Trophoblast cell (in vitro differentiated cells and primary cell): ENCODE measurements around the gene LRP2.

ENCODE experiments used
- DNase-seq, 2 donors: peaks; one replicate each; pipeline ENCODE4 v3.0.0-alpha.2; 2016
- H2AFZ ChIP-seq: 2 replicates; pipeline ENCODE4 v1.6.1; 2013; ENCODE audit warnings: low read length, moderate library complexity, mild to moderate bottlenecking; ENCODE audit not compliant: insufficient read depth, poor library complexity
- H2AK5ac ChIP-seq: 2 replicates; pipeline ENCODE4 v1.6.1; 2013; ENCODE audit warnings: mild to moderate bottlenecking, low read length
- H2BK120ac ChIP-seq: 2 replicates; pipeline ENCODE4 v1.6.1; 2013; ENCODE audit warnings: low read length, mild to moderate bottlenecking, moderate library complexity; ENCODE audit not compliant: insufficient read depth, poor library complexity
- H2BK12ac ChIP-seq: 2 replicates; pipeline ENCODE4 v1.6.1; 2013; ENCODE audit warnings: mild to moderate bottlenecking, low read length, moderate library complexity
- H2BK5ac ChIP-seq: 2 replicates; pipeline ENCODE4 v1.6.1; 2013; ENCODE audit warnings: low read length, low read depth, moderate library complexity, mild to moderate bottlenecking; ENCODE audit not compliant: poor library complexity
- H3K14ac ChIP-seq: 2 replicates; pipeline ENCODE4 v1.6.1; 2013; ENCODE audit warnings: mild to moderate bottlenecking, low read length
- H3K18ac ChIP-seq: 2 replicates; pipeline ENCODE4 v1.6.1; 2013; ENCODE audit warnings: mild to moderate bottlenecking, low read length
- H3K23ac ChIP-seq: 2 replicates; pipeline ENCODE4 v1.6.1; 2013; ENCODE audit warnings: low read length
- H3K27ac ChIP-seq: 2 replicates; pipeline ENCODE4 v1.5.1; 2013; ENCODE audit warnings: low read depth, mild to moderate bottlenecking, inconsistent platforms, low read length, moderate library complexity
- H3K27me3 ChIP-seq: 2 replicates; pipeline ENCODE4 v1.6.1; 2013; ENCODE audit warnings: inconsistent platforms, mild to moderate bottlenecking, low read length, moderate library complexity; ENCODE audit not compliant: insufficient read depth
- H3K36me3 ChIP-seq, 2 experiments: 1 replicate in 1 of 2; 2 replicates in 1 of 2; pipeline ENCODE4 v1.6.1; 2013; ENCODE audit warnings: low read length in 2 of 2, mild to moderate bottlenecking in 2 of 2, moderate library complexity in 1 of 2; ENCODE audit not compliant: insufficient read depth in 2 of 2, control insufficient read depth in 1 of 2
- H3K4ac ChIP-seq: 2 replicates; pipeline ENCODE4 v1.6.1; 2013; ENCODE audit warnings: low read depth, mild to moderate bottlenecking, low read length, moderate library complexity
- H3K4me1 ChIP-seq, 2 experiments: 1 replicate in 1 of 2; 2 replicates in 1 of 2; pipeline ENCODE4 v1.6.1; 2013; ENCODE audit warnings: low read length in 2 of 2, mild to moderate bottlenecking in 2 of 2, moderate library complexity in 1 of 2; ENCODE audit not compliant: insufficient read depth in 2 of 2, control insufficient read depth in 1 of 2
- H3K4me2 ChIP-seq: 2 replicates; pipeline ENCODE4 v1.6.1; 2013; ENCODE audit warnings: inconsistent platforms, mild to moderate bottlenecking, low read length, moderate library complexity
- H3K4me3 ChIP-seq: 2 replicates; pipeline ENCODE4 v1.5.1; 2013; ENCODE audit warnings: mild to moderate bottlenecking, low read depth, low read length, inconsistent platforms
- H3K79me1 ChIP-seq: one replicate; pipeline ENCODE4 v1.6.1; 2013; ENCODE audit warnings: low read length
- H3K79me2 ChIP-seq: 2 replicates; pipeline ENCODE4 v1.6.1; 2013; ENCODE audit warnings: low read length, mild to moderate bottlenecking; ENCODE audit not compliant: control insufficient read depth, insufficient read depth, poor library complexity
- H3K9ac ChIP-seq: 2 replicates; pipeline ENCODE4 v1.6.1; 2013; ENCODE audit warnings: mild to moderate bottlenecking, low read length
- H3K9me3 ChIP-seq: 2 replicates; pipeline ENCODE4 v1.6.1; 2013; ENCODE audit warnings: low read depth, mild to moderate bottlenecking, control low read depth, inconsistent platforms, low read length; ENCODE audit not compliant: insufficient read depth
- H4K12ac ChIP-seq: 2 replicates; pipeline ENCODE4 v1.6.1; 2013; ENCODE audit warnings: low read depth, mild to moderate bottlenecking, low read length, moderate library complexity
- H4K8ac ChIP-seq: 2 replicates; pipeline ENCODE4 v1.6.1; 2013; ENCODE audit warnings: low read depth, mild to moderate bottlenecking, low read length, moderate library complexity
- H4K91ac ChIP-seq: one replicate; pipeline ENCODE4 v1.6.1; 2013; ENCODE audit warnings: low read depth, mild to moderate bottlenecking, low read length, moderate library complexity
- WGBS: extraction: QIAGEN DNeasy Blood & Tissue Kit; methylation state at CpG from one replicate; pipeline ENCODE4 v1.1.7; 2013; ENCODE audit warnings: missing lambda C conversion rate; ENCODE audit not compliant: insufficient read length, insufficient coverage; ENCODE audit errors: extremely low coverage; 5-methylcytosine and 5-hydroxymethylcytosine counted together

Gene LRP2

GRCh38 chr2:169285531-169286235, 76.7 kb downstream of the LRP2 start:
- no peak overlapping the region for H3K4me3 ChIP-seq
- no peak overlapping the region for H2AK5ac ChIP-seq
- H3K23ac ChIP-seq, result no peak overlapping the region
- no peak overlapping the region for H4K12ac ChIP-seq
- no peak overlapping the region for H3K18ac ChIP-seq
- DNase-seq, result no peak
- no peak overlapping the region for H3K4me2 ChIP-seq
- H3K4ac ChIP-seq, result no peak overlapping the region
- no peaks in the 10 kb centered on the region for H3K36me3 ChIP-seq
- H3K9ac ChIP-seq, result no peak overlapping the region
- no peak overlapping the region for H3K27ac ChIP-seq
- H3K27me3 ChIP-seq, result no peaks in the 10 kb centered on the region
- no peak overlapping the region for H4K8ac ChIP-seq
- H3K79me2 ChIP-seq, result no peaks in the 10 kb centered on the region
- no peak overlapping the region for H2BK120ac ChIP-seq
- H3K14ac ChIP-seq, result no peak overlapping the region
- H4K91ac ChIP-seq, result no peak overlapping the region
- no peak overlapping the region for H2BK5ac ChIP-seq
- no CpG with 5 or more reads among the region's 5 CpGs for WGBS
- H2AFZ ChIP-seq, result no peak overlapping the region
- H2BK12ac ChIP-seq, result no peak overlapping the region
- no peaks in the 10 kb centered on the region for H3K79me1 ChIP-seq
- no peaks in the 10 kb centered on the region for H3K9me3 ChIP-seq
- no peaks in the 10 kb centered on the region for H3K4me1 ChIP-seq

DNA sequence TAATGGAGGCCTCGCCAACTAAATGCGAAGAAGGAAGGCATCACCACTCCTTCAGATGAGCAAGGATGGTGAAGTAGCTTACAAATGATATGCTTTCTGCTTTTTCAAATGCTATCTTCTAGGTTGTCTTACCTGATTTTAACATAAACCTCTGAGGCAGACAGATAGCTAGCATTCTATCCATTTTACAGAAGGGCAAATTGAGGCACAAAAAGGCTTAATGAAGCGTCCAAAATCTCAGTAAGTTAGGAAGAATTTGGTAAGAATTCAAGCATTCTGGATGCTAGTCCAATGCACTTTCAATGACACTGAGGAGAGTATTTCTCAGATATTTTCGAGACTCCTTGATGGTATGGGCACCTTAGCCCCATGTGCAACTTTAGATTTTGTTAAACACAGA, 81.8 kb downstream of the LRP2 start:
- no peak overlapping the region for H4K8ac ChIP-seq
- no CpG with 5 or more reads among the region's 4 CpGs for WGBS

GRCh38 chr2:169275696-169276444, 86.5 kb downstream of the LRP2 start:
- H3K14ac ChIP-seq, result no peak overlapping the region

More for the DNA sequence above, 81.8 kb downstream of the LRP2 start:
- no peaks in the 10 kb centered on the region for H3K79me1 ChIP-seq
- no peak overlapping the region for H4K12ac ChIP-seq
- no peak overlapping the region for H3K27ac ChIP-seq
- no peak overlapping the region for H2BK5ac ChIP-seq
- no peak overlapping the region for H2BK12ac ChIP-seq
- no peak overlapping the region for H3K4me2 ChIP-seq
- no peak overlapping the region for H3K18ac ChIP-seq
- H3K4me1 ChIP-seq, result no peaks in the 10 kb centered on the region
- no peak overlapping the region for H2AFZ ChIP-seq
- H3K9ac ChIP-seq, result no peak overlapping the region
- no peak overlapping the region for H3K14ac ChIP-seq
- no peak for DNase-seq
- H2BK120ac ChIP-seq, result no peak overlapping the region
- H3K36me3 ChIP-seq, result no peaks in the 10 kb centered on the region
- no peak overlapping the region for H2AK5ac ChIP-seq
- H3K27me3 ChIP-seq, result no peaks in the 10 kb centered on the region
- no peaks in the 10 kb centered on the region for H3K79me2 ChIP-seq
- H3K4me3 ChIP-seq, result no peak overlapping the region
- no peak overlapping the region for H4K91ac ChIP-seq
- H3K4ac ChIP-seq, result no peak overlapping the region
- H3K23ac ChIP-seq, result no peak overlapping the region
- no peaks in the 10 kb centered on the region for H3K9me3 ChIP-seq

DNA sequence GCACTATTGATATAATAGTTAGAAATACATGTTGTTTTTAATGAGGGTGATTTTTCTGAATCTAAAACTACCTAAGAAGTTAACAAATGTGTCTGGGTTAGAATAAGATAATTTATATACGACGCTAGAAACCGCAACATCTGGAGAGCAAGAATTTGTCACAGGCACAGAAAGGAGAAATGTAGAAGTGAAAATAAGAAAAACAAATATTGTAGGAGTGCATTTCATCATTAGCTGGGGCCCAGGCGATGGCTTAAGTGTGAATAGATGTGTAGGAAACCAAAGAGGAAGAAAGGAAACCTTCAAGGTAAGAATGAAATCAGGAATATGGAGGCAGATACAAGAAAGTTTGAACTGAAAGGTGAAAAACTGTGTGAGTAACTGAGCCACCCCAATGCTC, 90.3 kb downstream of the LRP2 start:
- H2BK12ac ChIP-seq, result no peak overlapping the region
- H3K27me3 ChIP-seq, result no peaks in the 10 kb centered on the region
- H3K23ac ChIP-seq, result no peak overlapping the region
- no peak overlapping the region for H3K18ac ChIP-seq
- H4K12ac ChIP-seq, result no peak overlapping the region
- WGBS, result no CpG with 5 or more reads among the region's 4 CpGs
- H4K8ac ChIP-seq, result no peak overlapping the region
- peaks cover 0 to 2% of the 10 kb centered on the region in 2 experiments for H3K36me3 ChIP-seq
- no peak overlapping the region for H2BK5ac ChIP-seq
- H3K9ac ChIP-seq, result no peak overlapping the region
- H3K79me1 ChIP-seq, result no peaks in the 10 kb centered on the region
- no peak overlapping the region for H2BK120ac ChIP-seq
- H2AFZ ChIP-seq, result no peak overlapping the region
- no peak overlapping the region for H2AK5ac ChIP-seq
- no peak overlapping the region for H3K27ac ChIP-seq
- no peaks in the 10 kb centered on the region for H3K4me1 ChIP-seq
- H3K4me2 ChIP-seq, result no peak overlapping the region
- no peak overlapping the region for H3K14ac ChIP-seq
- no peaks in the 10 kb centered on the region for H3K79me2 ChIP-seq
- no peak overlapping the region for H3K4ac ChIP-seq
- H3K4me3 ChIP-seq, result no peak overlapping the region
- H3K9me3 ChIP-seq, result no peaks in the 10 kb centered on the region
- no peak overlapping the region for H4K91ac ChIP-seq
- no peak for DNase-seq

More at GRCh38 chr2:169275696-169276444, 86.5 kb downstream of the LRP2 start:
- Histone ChIP-seq H4K8ac (no peak overlapping the region), H3K79me2 (no peaks in the 10 kb centered on the region), H2AFZ (no peak overlapping the region), H2BK120ac (no peak overlapping the region), H3K4me2 (no peak overlapping the region), H3K18ac (no peak overlapping the region), H4K12ac (no peak overlapping the region), H4K91ac (no peak overlapping the region), H3K4ac (no peak overlapping the region), H3K9me3 (no peaks in the 10 kb centered on the region), H3K27ac (no peak overlapping the region), H3K4me1 (no peaks in the 10 kb centered on the region), H2AK5ac (no peak overlapping the region), H3K79me1 (no peaks in the 10 kb centered on the region), H3K36me3 (peaks cover 0 to 2% of the 10 kb centered on the region in 2 experiments), H3K27me3 (no peaks in the 10 kb centered on the region), H3K4me3 (no peak overlapping the region), H2BK5ac (no peak overlapping the region), H2BK12ac (no peak overlapping the region), H3K23ac (no peak overlapping the region), H3K9ac (no peak overlapping the region)
- WGBS, result no CpG with 5 or more reads among the region's 7 CpGs
- peak in 1 of 2 donors; percentile 23 for DNase-seq
